22Rv1 (cell line): ENCODE results near the gene SETBP1.
"Not testable (repeated sequence)": the region's sequence is repeated elsewhere in the genome, so short reads cannot be mapped to it uniquely, and the experiment has no call there.

Source experiments
- CTCF ChIP-seq: fragments of 450-650 bp; IDR thresholded peaks from 2 replicates; pipeline ENCODE4 v1.5.1; 2017; ENCODE audit warnings: mild to moderate bottlenecking
- ZFX ChIP-seq: fragments of 450-650 bp; IDR thresholded peaks from 2 replicates; pipeline ENCODE4 v1.6.1; 2017; ENCODE audit warnings: antibody characterized with exemption, borderline replicate concordance

DNA sequence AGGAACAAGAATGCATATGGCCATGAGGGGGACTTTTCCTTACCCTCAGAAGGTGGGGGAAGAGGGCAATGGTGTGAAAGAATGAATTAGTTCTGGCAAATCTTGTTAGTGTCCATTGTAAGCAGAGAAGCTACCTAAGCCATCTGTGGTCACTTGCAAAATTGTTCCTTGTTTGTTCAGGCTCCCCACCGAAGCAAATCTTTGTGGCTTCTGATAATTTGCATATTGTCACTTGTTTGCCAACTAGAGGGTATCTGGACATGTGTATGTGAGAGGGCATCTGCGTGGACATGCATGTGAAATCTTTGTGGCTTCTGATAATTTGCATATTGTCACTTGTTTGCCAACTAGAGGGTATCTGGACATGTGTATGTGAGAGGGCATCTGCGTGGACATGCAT lies 41.1 kb downstream of the SETBP1 start:
- TF ChIP-seq CTCF, ZFX: not testable (repeated sequence)
